GM10266 (cell line): ENCODE measurements around the gene CENPP.

Source experiments
- DNase-seq: peaks from one replicate; pipeline ENCODE4 v3.0.0; 2012; ENCODE audit errors: extremely low spot score
- TF ChIP-seq, protein P1 (sequence below): IDR thresholded peaks from 2 replicates; pipeline ENCODE4 v1.5.1; 2012; ENCODE audit warnings: mild to moderate bottlenecking, low read depth; ENCODE audit not compliant: control insufficient read depth, insufficient read depth; ENCODE audit errors: missing control alignments

CENPP gene

DNA sequence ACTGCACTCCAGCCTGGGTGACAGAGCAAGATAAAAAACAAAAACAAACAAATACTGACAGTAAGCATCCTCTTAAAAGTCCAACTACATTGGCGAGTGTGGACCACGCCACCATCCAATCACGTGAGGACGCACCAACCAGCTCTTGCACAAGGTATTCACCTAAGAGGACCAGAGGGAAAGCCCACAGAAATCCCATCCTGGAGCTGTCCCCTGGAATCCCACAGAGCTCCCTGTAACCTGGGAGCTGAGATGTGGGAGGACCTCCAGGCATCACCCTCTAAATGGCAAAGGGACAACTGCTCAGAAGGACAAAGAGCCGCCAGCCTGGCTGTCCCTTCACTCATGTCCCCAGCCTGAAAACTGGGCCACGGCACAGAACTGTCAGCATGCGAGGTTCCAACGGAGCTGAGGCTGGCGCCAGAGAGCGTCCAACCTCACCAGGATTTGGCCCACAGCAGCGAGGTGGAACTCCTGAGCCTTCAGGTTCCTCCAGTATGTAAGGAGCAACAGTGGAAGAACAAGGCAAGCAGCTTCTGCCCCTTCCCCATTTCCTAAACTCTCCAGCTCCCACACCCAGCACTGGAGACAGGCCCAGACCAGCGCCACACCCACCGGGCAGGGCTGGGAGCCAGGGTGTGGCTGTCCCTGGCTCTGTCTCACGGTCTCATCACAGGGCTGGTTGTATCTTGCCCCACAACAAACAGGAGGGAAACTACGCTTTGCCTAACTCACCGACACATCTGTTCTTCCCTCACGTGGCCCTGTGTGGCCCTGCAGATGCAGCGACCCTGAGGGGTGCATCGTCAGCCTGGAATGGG, 328.9 kb downstream of the CENPP start:
- TF ChIP-seq, protein P1, sequence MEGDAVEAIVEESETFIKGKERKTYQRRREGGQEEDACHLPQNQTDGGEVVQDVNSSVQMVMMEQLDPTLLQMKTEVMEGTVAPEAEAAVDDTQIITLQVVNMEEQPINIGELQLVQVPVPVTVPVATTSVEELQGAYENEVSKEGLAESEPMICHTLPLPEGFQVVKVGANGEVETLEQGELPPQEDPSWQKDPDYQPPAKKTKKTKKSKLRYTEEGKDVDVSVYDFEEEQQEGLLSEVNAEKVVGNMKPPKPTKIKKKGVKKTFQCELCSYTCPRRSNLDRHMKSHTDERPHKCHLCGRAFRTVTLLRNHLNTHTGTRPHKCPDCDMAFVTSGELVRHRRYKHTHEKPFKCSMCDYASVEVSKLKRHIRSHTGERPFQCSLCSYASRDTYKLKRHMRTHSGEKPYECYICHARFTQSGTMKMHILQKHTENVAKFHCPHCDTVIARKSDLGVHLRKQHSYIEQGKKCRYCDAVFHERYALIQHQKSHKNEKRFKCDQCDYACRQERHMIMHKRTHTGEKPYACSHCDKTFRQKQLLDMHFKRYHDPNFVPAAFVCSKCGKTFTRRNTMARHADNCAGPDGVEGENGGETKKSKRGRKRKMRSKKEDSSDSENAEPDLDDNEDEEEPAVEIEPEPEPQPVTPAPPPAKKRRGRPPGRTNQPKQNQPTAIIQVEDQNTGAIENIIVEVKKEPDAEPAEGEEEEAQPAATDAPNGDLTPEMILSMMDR, result no peak
- no peak for DNase-seq

- DNase-seq, result no peak
- TF ChIP-seq, protein P1, result no peak
Observed at GRCh38 chr9:92655366-92655765, 329.6 kb downstream of the CENPP start.

- DNase-seq, result no peak
- TF ChIP-seq, protein P1, result no peak
Observed at GRCh38 chr9:92655896-92656536, 330.3 kb downstream of the CENPP start.

DNA sequence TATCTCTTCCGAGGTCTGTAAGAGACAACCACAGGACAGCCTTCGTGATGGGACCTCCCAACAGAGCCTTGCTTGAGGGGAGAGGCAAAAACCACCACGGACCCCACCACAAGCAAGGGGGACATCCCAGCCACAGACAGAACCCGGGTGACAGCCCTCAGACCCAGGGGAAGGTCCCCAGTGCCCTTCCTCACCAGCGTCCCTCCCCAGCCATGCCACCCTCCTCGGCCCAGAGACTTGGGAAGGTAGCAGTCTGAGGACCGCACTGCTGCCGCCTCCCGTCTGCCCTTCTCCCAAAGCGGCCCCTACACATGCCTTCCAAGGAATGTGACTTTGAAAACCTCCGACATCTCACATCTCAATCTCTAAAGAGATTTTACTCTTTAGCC, 330.8 kb downstream of the CENPP start:
- TF ChIP-seq, protein P1, result no peak
- DNase-seq, result no peak

- DNase-seq, result no peak
Observed at GRCh38 chr9:92657296-92658094, 331.7 kb downstream of the CENPP start.

DNA sequence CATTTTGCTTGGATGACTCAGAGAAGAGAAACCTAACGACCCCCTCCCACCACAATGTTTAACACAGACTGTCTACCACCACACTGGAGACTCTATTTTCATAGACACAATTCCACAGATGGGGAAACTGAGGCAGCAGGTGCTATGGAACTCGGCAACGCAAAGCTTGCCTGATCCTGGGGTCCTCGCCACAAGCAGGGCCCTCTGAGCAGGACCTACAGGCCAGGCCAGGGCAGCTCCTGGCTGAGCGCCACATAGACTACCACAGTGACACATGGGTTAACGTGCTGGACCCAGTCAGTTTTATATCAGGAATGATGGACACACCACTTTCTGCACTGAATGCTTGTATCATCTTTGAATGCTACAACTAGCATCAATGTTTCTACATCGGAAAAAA, 332.4 kb downstream of the CENPP start:
- DNase-seq, result no peak
- TF ChIP-seq, protein P1, result no peak

More at GRCh38 chr9:92657296-92658094, 331.7 kb downstream of the CENPP start:
- TF ChIP-seq, protein P1, result no peak

DNA sequence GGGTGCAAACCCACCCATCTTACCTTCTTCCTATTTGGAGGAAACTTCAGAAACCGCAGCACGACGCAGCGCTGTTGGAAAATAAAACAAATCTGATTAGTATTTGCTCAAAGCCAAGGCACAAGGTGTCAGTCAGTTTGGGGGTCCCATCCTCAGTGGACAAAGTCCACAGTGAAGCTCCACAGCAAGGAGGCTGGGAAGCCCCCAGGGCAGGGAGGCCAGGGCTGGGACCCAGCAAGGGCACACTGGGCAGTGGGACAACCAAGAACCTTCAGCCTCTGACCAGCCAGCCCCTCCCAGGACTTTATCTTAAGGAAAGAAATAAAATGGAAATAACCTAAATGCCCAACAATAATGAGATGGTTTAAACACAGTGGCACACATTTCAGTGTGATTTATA, 332.9 kb downstream of the CENPP start:
- TF ChIP-seq, protein P1, result no peak
- no peak for DNase-seq
